ENCODE measurements around the gene PPP3R1. TPM values are rescaled to one million over a fixed set of nuclear protein-coding genes. Genes with fewer than 3 reads are reported as not detected.

Gene PPP3R1
- total RNA-seq, 5 donors from 2014 or later (not counting 1 experiment from before 2014, with no cell fraction given), result 53.2 to 65.0 (median 57.7) TPM

DNA sequence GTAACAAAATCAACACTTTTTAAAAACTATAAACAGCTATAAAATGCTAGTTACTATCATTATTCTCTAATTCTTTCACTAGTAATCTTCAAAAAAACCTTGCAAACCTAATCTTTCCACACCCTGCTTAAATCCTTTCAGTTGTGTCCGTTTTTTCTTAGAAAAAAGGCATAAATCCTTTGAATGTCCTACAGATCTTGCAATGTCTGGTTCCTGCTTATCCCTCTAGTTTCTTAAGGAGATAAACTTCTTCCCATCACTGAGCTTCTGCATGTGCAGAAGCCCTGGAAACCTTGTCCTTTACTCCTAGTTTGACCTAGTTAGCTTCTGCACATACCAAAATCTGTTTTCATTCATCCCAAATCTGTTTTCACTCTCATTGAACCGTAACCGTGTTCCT is 95.9 kb downstream of the PPP3R1 start:
- ATAC-seq (replicated peaks in 1 of 4), result no peak
- Mint-ChIP-seq H3K27ac (peak overlapping the region; percentile 99 to 100), H3K9me3 (no peaks in the 10 kb centered on the region), H3K4me1 (peaks cover 65 to 71% (median 70%) of the 10 kb centered on the region in 3 donors), H3K27me3 (no peaks in the 10 kb centered on the region), H3K4me3 (peak overlapping the region; percentile 96 to 97 (median 97)), H3K36me3 (peaks cover 15% of the 10 kb centered on the region)
- 9% methylated on average over 1 of the region's 3 CpGs for WGBS (ENCODE audit: insufficient coverage)
- ChIA-PET POLR2A (interaction anchor here (0.5 to 1.0 kb wide), 6 partner anchors 12 to 1229 kb away, joined by 3 to 18 read pairs (median 3); partner anchors contain the start of gene C1D (in 1 of the 2)), CTCF (interaction anchor here (0.8 to 1.9 kb wide), 5 partner anchors 14 to 98 kb away, joined by 3 to 6 read pairs (median 3); partner anchors contain the start of gene C1D (in 1 of the 2))
- Histone ChIP-seq H3K27ac (ENCODE audit: low read length) (peak overlapping the region; percentile 91), H3K9me3 (no peaks in the 10 kb centered on the region), H3K36me3 (ENCODE audit: control insufficient read depth in 2 of 2, extremely low read depth in 1 of 2, insufficient read depth in 1 of 2, low read length in 1 of 2) (peaks cover 0 to 9% of the 10 kb centered on the region in 2 donors), H3K4me3 (ENCODE audit: control insufficient read depth in 1 of 2, extremely low read depth in 1 of 2, low read length in 1 of 2) (peak overlapping the region; percentile 68 to 94), H3K4me1 (ENCODE audit: control insufficient read depth in 1 of 2, extremely low read depth in 1 of 2, insufficient read depth in 2 of 2, low read length in 2 of 2) (peaks cover 22 to 43% of the 10 kb centered on the region in 2 experiments), H3K27me3 (replicated peaks in 1 of 2; ENCODE audit: control insufficient read depth in 2 of 2, extremely low read depth in 1 of 2, insufficient read depth in 2 of 2, low read length in 1 of 2) (no peaks in the 10 kb centered on the region)
- no peak for DNase-seq

GRCh38 chr2:68155618-68156017 is 96.7 kb downstream of the PPP3R1 start:
- Mint-ChIP-seq H3K27me3 (no peaks in the 10 kb centered on the region), H3K4me3 (peak overlapping the region; percentile 41 to 97 (median 97)), H3K9me3 (no peaks in the 10 kb centered on the region), H3K36me3 (peaks cover 7% of the 10 kb centered on the region), H3K27ac (peak overlapping the region in 1 of 2 donors; percentile 68), H3K4me1 (peaks cover 64 to 74% (median 70%) of the 10 kb centered on the region in 3 donors)
- Histone ChIP-seq H3K9me3 (no peaks in the 10 kb centered on the region), H3K27ac (ENCODE audit: low read length) (no peak overlapping the region), H3K4me3 (ENCODE audit: control insufficient read depth in 1 of 2, extremely low read depth in 1 of 2, low read length in 1 of 2) (no peak overlapping the region), H3K36me3 (ENCODE audit: control insufficient read depth in 2 of 2, extremely low read depth in 1 of 2, insufficient read depth in 1 of 2, low read length in 1 of 2) (peaks cover 0 to 5% of the 10 kb centered on the region in 2 donors), H3K4me1 (ENCODE audit: control insufficient read depth in 1 of 2, extremely low read depth in 1 of 2, insufficient read depth in 2 of 2, low read length in 2 of 2) (peaks cover 22 to 51% of the 10 kb centered on the region in 2 experiments), H3K27me3 (replicated peaks in 1 of 2; ENCODE audit: control insufficient read depth in 2 of 2, extremely low read depth in 1 of 2, insufficient read depth in 2 of 2, low read length in 1 of 2) (no peaks in the 10 kb centered on the region)
- ChIA-PET POLR2A (interaction anchor here in 1 of 2 donors (0.6 kb wide), 2 partner anchors 9 to 13 kb away, joined by 5 to 6 read pairs; no protein-coding TSS in a partner anchor), CTCF (interaction anchor here (0.8 to 1.9 kb wide), 4 partner anchors 14 to 93 kb away, joined by 3 to 6 read pairs (median 3); partner anchors contain the start of gene C1D (in 1 of the 2))
- ATAC-seq (replicated peaks in 1 of 4) (no peak), DNase-seq (no peak)
- WGBS (ENCODE audit: insufficient coverage), result no CpG with 5 or more reads among the region's 7 CpGs

- ATAC-seq (replicated peaks in 1 of 4) (no peak), DNase-seq (no peak)
- Histone ChIP-seq H3K4me1 (ENCODE audit: control insufficient read depth in 1 of 2, extremely low read depth in 1 of 2, insufficient read depth in 2 of 2, low read length in 2 of 2) (peaks cover 17 to 36% of the 10 kb centered on the region in 2 experiments), H3K9me3 (no peaks in the 10 kb centered on the region), H3K27me3 (replicated peaks in 1 of 2; ENCODE audit: control insufficient read depth in 2 of 2, extremely low read depth in 1 of 2, insufficient read depth in 2 of 2, low read length in 1 of 2) (no peaks in the 10 kb centered on the region), H3K36me3 (ENCODE audit: control insufficient read depth in 2 of 2, extremely low read depth in 1 of 2, insufficient read depth in 1 of 2, low read length in 1 of 2) (no peaks in the 10 kb centered on the region), H3K4me3 (ENCODE audit: control insufficient read depth in 1 of 2, extremely low read depth in 1 of 2, low read length in 1 of 2) (no peak overlapping the region), H3K27ac (ENCODE audit: low read length) (peak overlapping the region; percentile 40)
- ChIA-PET CTCF (interaction anchor here (0.5 to 1.5 kb wide), 14 partner anchors 8 to 300 kb away, joined by 3 to 12 read pairs (median 4); no protein-coding TSS in a partner anchor), POLR2A (interaction anchor here (0.5 to 0.7 kb wide), 7 partner anchors 17 to 893 kb away, joined by 3 to 13 read pairs (median 5); no protein-coding TSS in a partner anchor)
- no peaks in the 10 kb centered on the region for H3K36me3 Mint-ChIP-seq
- H3K9me3 Mint-ChIP-seq, result no peaks in the 10 kb centered on the region
- H3K27ac Mint-ChIP-seq, result peak overlapping the region; percentile 80 to 86
- WGBS (ENCODE audit: insufficient coverage), result 20% methylated on average over 1 of the region's 3 CpGs
- H3K27me3 Mint-ChIP-seq, result no peaks in the 10 kb centered on the region
- H3K4me3 Mint-ChIP-seq, result peak overlapping the region in 2 of 3 donors; percentile 39 to 64
- peaks cover 45 to 51% (median 50%) of the 10 kb centered on the region in 3 donors for H3K4me1 Mint-ChIP-seq
These were observed 99.5 kb downstream of the PPP3R1 start for GRCh38 chr2:68152681-68153347.

DNA sequence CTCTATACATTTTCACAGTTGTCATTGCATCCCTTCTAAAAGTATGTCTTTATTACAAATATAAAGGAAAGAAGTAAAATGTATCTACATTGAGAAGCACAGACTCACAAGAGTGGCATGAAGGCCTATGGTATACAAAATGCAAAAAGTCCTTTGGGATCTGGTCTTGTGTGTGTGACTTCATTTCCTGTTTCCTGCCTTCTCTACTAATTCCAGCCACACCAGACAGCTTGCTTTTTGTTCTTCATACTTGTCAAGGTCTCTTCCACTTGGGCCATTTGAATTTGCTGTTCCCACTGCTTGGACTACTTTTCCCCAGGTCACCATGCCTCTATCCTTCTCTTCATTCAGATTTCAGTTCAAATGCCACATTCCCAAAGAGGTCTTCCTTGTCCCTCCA is 101.3 kb downstream of the PPP3R1 start:
- ATAC-seq (replicated peaks in 1 of 4), result no peak
- no peaks in the 10 kb centered on the region for H3K9me3 Mint-ChIP-seq
- CTCF ChIA-PET, result interaction anchor here in 1 of 2 donors (1.2 kb wide), 1 partner anchor 44 kb away, joined by 3 read pairs; no protein-coding TSS in a partner anchor
- H3K36me3 Mint-ChIP-seq, result no peaks in the 10 kb centered on the region
- no peak for DNase-seq
- Histone ChIP-seq H3K4me1 (ENCODE audit: control insufficient read depth in 1 of 2, extremely low read depth in 1 of 2, insufficient read depth in 2 of 2, low read length in 2 of 2) (peaks cover 12 to 28% of the 10 kb centered on the region in 2 experiments), H3K27me3 (replicated peaks in 1 of 2; ENCODE audit: control insufficient read depth in 2 of 2, extremely low read depth in 1 of 2, insufficient read depth in 2 of 2, low read length in 1 of 2) (no peaks in the 10 kb centered on the region), H3K9me3 (no peaks in the 10 kb centered on the region), H3K4me3 (ENCODE audit: control insufficient read depth in 1 of 2, extremely low read depth in 1 of 2, low read length in 1 of 2) (no peak overlapping the region), H3K27ac (ENCODE audit: low read length) (no peak overlapping the region), H3K36me3 (ENCODE audit: control insufficient read depth in 2 of 2, extremely low read depth in 1 of 2, insufficient read depth in 1 of 2, low read length in 1 of 2) (no peaks in the 10 kb centered on the region)
- H3K27me3 Mint-ChIP-seq, result no peaks in the 10 kb centered on the region
- peaks cover 32 to 37% (median 37%) of the 10 kb centered on the region in 3 donors for H3K4me1 Mint-ChIP-seq
- peak overlapping the region; percentile 2 to 23 for H3K27ac Mint-ChIP-seq
- no peak overlapping the region for H3K4me3 Mint-ChIP-seq
- POLR2A ChIA-PET, result interaction anchor here in 1 of 2 donors (0.6 kb wide), 1 partner anchor 20 kb away, joined by 10 read pairs; no protein-coding TSS in a partner anchor

- H3K27ac ChIP-seq (ENCODE audit: low read length), result no peak overlapping the region
- ATAC-seq (replicated peaks in 1 of 4) (no peak), DNase-seq (no peak)
- H3K4me3 Mint-ChIP-seq, result no peak overlapping the region
- H3K36me3 Mint-ChIP-seq, result peaks cover 28% of the 10 kb centered on the region
- H3K27ac Mint-ChIP-seq, result no peak overlapping the region
- CTCF ChIA-PET, result no interaction called here
- no peak overlapping the region for H3K4me3 ChIP-seq (ENCODE audit: control insufficient read depth in 1 of 2, extremely low read depth in 1 of 2, low read length in 1 of 2)
- H3K27me3 ChIP-seq (replicated peaks in 1 of 2; ENCODE audit: control insufficient read depth in 2 of 2, extremely low read depth in 1 of 2, insufficient read depth in 2 of 2, low read length in 1 of 2), result no peaks in the 10 kb centered on the region
- peaks cover 0 to 13% of the 10 kb centered on the region in 2 donors for H3K36me3 ChIP-seq (ENCODE audit: control insufficient read depth in 2 of 2, extremely low read depth in 1 of 2, insufficient read depth in 1 of 2, low read length in 1 of 2)
- no peaks in the 10 kb centered on the region for H3K9me3 ChIP-seq
- H3K4me1 Mint-ChIP-seq, result no peaks in the 10 kb centered on the region
- POLR2A ChIA-PET, result no interaction called here
- WGBS (ENCODE audit: insufficient coverage), result no CpG with 5 or more reads among the region's 2 CpGs
- no peaks in the 10 kb centered on the region for H3K4me1 ChIP-seq (ENCODE audit: control insufficient read depth in 1 of 2, extremely low read depth in 1 of 2, insufficient read depth in 2 of 2, low read length in 2 of 2)
- no peaks in the 10 kb centered on the region for H3K9me3 Mint-ChIP-seq
- no peaks in the 10 kb centered on the region for H3K27me3 Mint-ChIP-seq
These were observed 110.5 kb downstream of the PPP3R1 start for GRCh38 chr2:68141875-68142274.

GRCh38 chr2:68135448-68136320 is 116.6 kb downstream of the PPP3R1 start:
- no peak for ATAC-seq (replicated peaks in 1 of 4)
- POLR2A ChIA-PET, result interaction anchor here in 1 of 2 donors (0.7 kb wide), 1 partner anchor 86 kb away, joined by 12 read pairs; no protein-coding TSS in a partner anchor

More at GRCh38 chr2:68135448-68136320, 116.6 kb downstream of the PPP3R1 start:
- Histone ChIP-seq H3K9me3 (no peaks in the 10 kb centered on the region), H3K27me3 (replicated peaks in 1 of 2; ENCODE audit: control insufficient read depth in 2 of 2, extremely low read depth in 1 of 2, insufficient read depth in 2 of 2, low read length in 1 of 2) (no peaks in the 10 kb centered on the region), H3K27ac (ENCODE audit: low read length) (no peak overlapping the region), H3K4me3 (ENCODE audit: control insufficient read depth in 1 of 2, extremely low read depth in 1 of 2, low read length in 1 of 2) (no peak overlapping the region), H3K4me1 (ENCODE audit: control insufficient read depth in 1 of 2, extremely low read depth in 1 of 2, insufficient read depth in 2 of 2, low read length in 2 of 2) (no peaks in the 10 kb centered on the region), H3K36me3 (ENCODE audit: control insufficient read depth in 2 of 2, extremely low read depth in 1 of 2, insufficient read depth in 1 of 2, low read length in 1 of 2) (peaks cover 5 to 12% of the 10 kb centered on the region in 2 donors)
- CTCF ChIA-PET, result interaction anchor here (0.7 to 1.2 kb wide), 4 partner anchors 46 to 225 kb away, joined by 3 to 9 read pairs (median 5); partner anchors contain the start of gene C1D (in 1 of the 2)
- DNase-seq, result no peak
- H3K27ac Mint-ChIP-seq, result peak overlapping the region in 1 of 2 donors; percentile 28
- no peaks in the 10 kb centered on the region for H3K9me3 Mint-ChIP-seq
- no peaks in the 10 kb centered on the region for H3K27me3 Mint-ChIP-seq
- WGBS (ENCODE audit: insufficient coverage), result 80% methylated on average over 3 of the region's 7 CpGs
- H3K4me1 Mint-ChIP-seq, result no peaks in the 10 kb centered on the region
- H3K4me3 Mint-ChIP-seq, result no peak overlapping the region
- peaks cover 40% of the 10 kb centered on the region for H3K36me3 Mint-ChIP-seq

All from T-cell (primary cell).